ENCODE data around the gene DXO.

GRCh38 chr6:31961616-31962015 is 10.3 kb downstream of the DXO start:
- TF ChIP-seq POLR2AphosphoS5 (IDR thresholded peaks at IDR 0.05; ENCODE audit: borderline replicate concordance, low read depth, low read length) (no peak), EZH2 (IDR thresholded peaks at IDR 0.05) (no peak), FOXP2 (optimal IDR thresholded peaks at IDR 0.05; ENCODE audit: control extremely low read depth, extremely low read length, insufficient read depth) (no peak)

All from SK-N-MC (cell line).